H1 (cell line): ENCODE measurements around the gene MAPK4. TPM values are rescaled to one million over a fixed set of nuclear protein-coding genes. Genes with fewer than 3 reads are reported as not detected.

Experiments used
- CTCF ChIA-PET: fragments of 300-600 bp; sonication (Branson Sonifier 250); formaldehyde crosslinking; loops from one replicate; lab custom pipeline; 2021; ENCODE audit not compliant: partially characterized antibody; lab: Charles Lee
- POLR2A ChIA-PET: fragments of 300-600 bp; sonication (Branson Sonifier 250); formaldehyde crosslinking; loops from one replicate; lab custom pipeline; 2021; ENCODE audit warnings: inconsistent platforms; ENCODE audit not compliant: partially characterized antibody; lab: Charles Lee
- DNase-seq, 2 experiments: peaks; one replicate each; pipeline versions ENCODE4 v3.0.0 to v3.0.0-alpha.2; 2010 to 2022; ENCODE audit warnings: low spot score in 2 of 2, low read depth in 1 of 2, mixed read lengths in 1 of 2
- FAIRE-seq: peaks from 2 replicates; lab custom pipeline; 2011; peaks lifted over from hg19 to GRCh38; lab: Jason Lieb, UNC
- H2AFZ ChIP-seq: 2 replicates; pipeline ENCODE4 v1.8.1; 2012; ENCODE audit warnings: low read length, inconsistent platforms
- H2AK5ac ChIP-seq: 2 replicates; pipeline ENCODE4 v1.6.1; 2013; ENCODE audit warnings: low read depth, low read length
- H2BK120ac ChIP-seq: replicated peaks from 2 replicates; pipeline ENCODE3; 2013; ENCODE audit warnings: low read depth, low read length, inconsistent platforms
- H2BK12ac ChIP-seq: 2 replicates; pipeline ENCODE4 v1.6.1; 2013; ENCODE audit warnings: low read depth, low read length
- H2BK15ac ChIP-seq: 2 replicates; pipeline ENCODE4 v1.6.1; 2013; ENCODE audit warnings: low read length
- H2BK20ac ChIP-seq: 2 replicates; pipeline ENCODE4 v1.6.1; 2013; ENCODE audit warnings: low read length
- H2BK5ac ChIP-seq: 2 replicates; pipeline ENCODE4 v1.6.1; 2013; ENCODE audit warnings: low read depth, low read length
- H3K14ac ChIP-seq: 2 replicates; pipeline ENCODE4 v1.6.1; 2013; ENCODE audit warnings: inconsistent platforms; ENCODE audit not compliant: insufficient read length
- H3K18ac ChIP-seq: 2 replicates; pipeline ENCODE4 v1.6.1; 2013; ENCODE audit warnings: low read length; ENCODE audit errors: extremely low read depth
- H3K23ac ChIP-seq: 2 replicates; pipeline ENCODE4 v1.6.1; 2013; ENCODE audit warnings: inconsistent platforms; ENCODE audit not compliant: insufficient read length
- H3K23me2 ChIP-seq: 2 replicates; pipeline ENCODE4 v1.6.1; 2013; ENCODE audit warnings: low read depth, low read length
- H3K27ac ChIP-seq: 2 replicates; pipeline ENCODE4 v1.6.1; 2011; ENCODE audit warnings: low read depth, low read length, inconsistent platforms
- H3K27me3 ChIP-seq, 4 experiments: replicated peaks in 1 of 4; 1 replicate in 1 of 4; 2 replicates in 3 of 4; pipeline versions ENCODE4 v1.6.1 to v1.8.1; 2011 to 2013; ENCODE audit warnings: low read length in 3 of 4, mild to moderate bottlenecking in 3 of 4, inconsistent platforms in 2 of 4, mixed read lengths in 2 of 4, moderate library complexity in 1 of 4; ENCODE audit not compliant: control insufficient read depth in 3 of 4, insufficient read depth in 3 of 4; ENCODE audit errors: extremely low read depth in 1 of 4
- H3K36me3 ChIP-seq, 4 experiments: 2 replicates each; pipeline versions ENCODE4 v1.6.1 to v1.8.1; 2011 to 2013; ENCODE audit warnings: mild to moderate bottlenecking in 4 of 4, low read length in 3 of 4, moderate library complexity in 2 of 4, control low read depth in 1 of 4, inconsistent platforms in 1 of 4; ENCODE audit not compliant: insufficient read depth in 4 of 4, control insufficient read depth in 2 of 4
- H3K4ac ChIP-seq: replicated peaks from 2 replicates; pipeline ENCODE3; 2013; ENCODE audit warnings: low read length, low read depth, mixed read lengths, inconsistent platforms; ENCODE audit not compliant: insufficient read length
- H3K4me1 ChIP-seq, 4 experiments: replicated peaks in 1 of 4; 1 replicate in 1 of 4; 2 replicates in 3 of 4; pipeline versions ENCODE4 v1.6.1 to v1.8.1; 2011 to 2013; ENCODE audit warnings: low read length in 3 of 4, inconsistent platforms in 2 of 4, mixed read lengths in 1 of 4; ENCODE audit not compliant: insufficient read depth in 4 of 4, control insufficient read depth in 3 of 4
- H3K4me2 ChIP-seq, 2 experiments: 2 replicates each; pipeline versions ENCODE4 v1.6.1 to v1.8.1; 2011 to 2013; ENCODE audit warnings: low read depth in 2 of 2, low read length in 2 of 2, control low read depth in 1 of 2, inconsistent platforms in 1 of 2, mild to moderate bottlenecking in 1 of 2; ENCODE audit not compliant: insufficient read depth in 1 of 2
- H3K4me3 ChIP-seq, 4 experiments: fragments of 200-600, 300-600 bp in 1 of 4; sonication (generic), shearing (Covaris generic), sonication (Bioruptor Twin) in 1 of 4; 2 replicates each; pipeline versions ENCODE4 v1.5.1 to v1.8.1; 2011 to 2016; ENCODE audit warnings: low read length in 4 of 4, low read depth in 3 of 4, control low read depth in 2 of 4, inconsistent platforms in 2 of 4, mild to moderate bottlenecking in 2 of 4, mixed read lengths in 1 of 4, moderate library complexity in 1 of 4; ENCODE audit not compliant: insufficient read depth in 2 of 4; ENCODE audit errors: extremely low read depth in 1 of 4
- H3K56ac ChIP-seq: replicated peaks from 2 replicates; pipeline ENCODE3; 2013; ENCODE audit warnings: low read depth, mild to moderate bottlenecking, mixed read lengths, low read length, inconsistent platforms; ENCODE audit not compliant: insufficient read length
- H3K79me1 ChIP-seq: 2 replicates; pipeline ENCODE4 v1.6.1; 2013; ENCODE audit warnings: low read depth, low read length, control low read depth
- H3K79me2 ChIP-seq, 2 experiments: 2 replicates each; pipeline versions ENCODE4 v1.6.1 to v1.8.1; 2012 to 2013; ENCODE audit warnings: low read length in 2 of 2, mild to moderate bottlenecking in 2 of 2, inconsistent platforms in 1 of 2; ENCODE audit not compliant: insufficient read depth in 2 of 2, control insufficient read depth in 1 of 2
- H3K9ac ChIP-seq, 4 experiments: replicated peaks in 1 of 4; 1 replicate in 1 of 4; 2 replicates in 3 of 4; pipeline versions ENCODE4 v1.6.1 to v1.8.1; 2011 to 2013; ENCODE audit warnings: low read depth in 3 of 4, low read length in 3 of 4, control low read depth in 2 of 4, mild to moderate bottlenecking in 2 of 4, moderate library complexity in 2 of 4, inconsistent platforms in 1 of 4; ENCODE audit errors: extremely low read depth in 1 of 4
- H3K9me3 ChIP-seq, 2 experiments: 2 replicates each; pipeline versions ENCODE4 v1.6.1 to v1.8.1; 2012 to 2013; ENCODE audit warnings: mild to moderate bottlenecking in 2 of 2, moderate library complexity in 2 of 2, control low read depth in 1 of 2, inconsistent platforms in 1 of 2, low read depth in 1 of 2, low read length in 1 of 2, mixed read lengths in 1 of 2; ENCODE audit not compliant: insufficient read depth in 2 of 2
- H4K20me1 ChIP-seq, 2 experiments: replicated peaks in 1 of 2; 2 replicates each; pipeline versions ENCODE3 to v1.8.1; 2011 to 2013; ENCODE audit warnings: inconsistent platforms in 2 of 2, low read length in 2 of 2, mild to moderate bottlenecking in 1 of 2; ENCODE audit not compliant: insufficient read depth in 2 of 2, control insufficient read depth in 1 of 2
- H4K5ac ChIP-seq: 2 replicates; pipeline ENCODE4 v1.6.1; 2013; ENCODE audit warnings: low read length, low read depth, mixed read lengths, inconsistent platforms; ENCODE audit not compliant: insufficient read length
- H4K8ac ChIP-seq: 2 replicates; pipeline ENCODE4 v1.8.0; 2013; ENCODE audit warnings: mild to moderate bottlenecking, moderate library complexity, low read length, inconsistent platforms; ENCODE audit not compliant: insufficient read depth; ENCODE audit errors: extremely low read depth
- H4K91ac ChIP-seq: replicated peaks from 2 replicates; pipeline ENCODE3; 2013; ENCODE audit warnings: low read length, mixed read lengths, inconsistent platforms; ENCODE audit not compliant: insufficient read length
- BRCA1 ChIP-seq: IDR thresholded peaks from 2 replicates; pipeline ENCODE4 v1.6.1; 2012; ENCODE audit warnings: low read depth, low read length, improper control_type of control experiment
- GTF2F1 ChIP-seq: IDR thresholded peaks from 2 replicates; pipeline ENCODE4 v1.6.1; 2012; ENCODE audit warnings: low read depth, low read length, improper control_type of control experiment, borderline replicate concordance
- JUN ChIP-seq: IDR thresholded peaks from 2 replicates; pipeline ENCODE4 v1.6.1; 2011; ENCODE audit warnings: low read depth, mild to moderate bottlenecking, improper control_type of control experiment, low read length
- NRF1 ChIP-seq: IDR thresholded peaks from 2 replicates; pipeline ENCODE4 v1.6.1; 2011; ENCODE audit warnings: mild to moderate bottlenecking, low read depth, low read length, improper control_type of control experiment
- SIRT6 ChIP-seq: IDR thresholded peaks from one replicate; pipeline ENCODE4 v1.7.1; 2012; ENCODE audit warnings: low read length, inconsistent platforms
- SUZ12 ChIP-seq: fragments of 200-600 bp; sonication (generic); IDR thresholded peaks from 2 replicates; pipeline ENCODE4 v1.6.1; 2012; ENCODE audit warnings: mild to moderate bottlenecking, inconsistent platforms, low read length, moderate library complexity, mixed read lengths
- TCF12 ChIP-seq: IDR thresholded peaks from 2 replicates; pipeline ENCODE4 v1.6.1; 2011; ENCODE audit warnings: low read depth, mild to moderate bottlenecking, low read length
- WGBS, 2 experiments: shearing (Covaris generic) in 1 of 2; methylation state at CpG; one replicate each; pipeline versions ENCODE4 v1.1.6 to v1.1.7; 2013 to 2015; ENCODE audit warnings: low lambda C conversion rate in 2 of 2, mixed read lengths in 2 of 2, inconsistent platforms in 1 of 2, low coverage in 1 of 2, missing lambda C conversion rate in 1 of 2; ENCODE audit not compliant: insufficient replicate concordance in 2 of 2, insufficient coverage in 1 of 2, insufficient read length in 1 of 2; ENCODE audit errors: extremely low coverage in 1 of 2, missing lambda C conversion rate in 1 of 2; 5-methylcytosine and 5-hydroxymethylcytosine counted together
- polyA plus RNA-seq, 7 experiments: library from polyadenylated mRNA; depleted of rRNA in 3 of 7; stranded (reverse) in 5 of 7; unstranded in 2 of 7; fragments of >200 nt in 5 of 7; fragments of 200-250 nt in 2 of 7; gene quantifications; 1 replicate in 5 of 7; 2 replicates in 1 of 7; 4 replicates in 1 of 7; pipeline versions ENCODE4 v1.2.1 to v1.2.3, GENCODE V29; 2011 to 2013; ENCODE audit warnings: missing spikeins in 2 of 7, mixed read lengths in 2 of 7
- total RNA-seq: library from RNA; stranded (reverse); fragmentation: NEBNext Ultra II Directional; extraction: Animal tissue kit (Norgen Biotek cat#: 25700); gene quantifications from 2 replicates; pipeline ENCODE4 v1.2.1, GENCODE V29; 2021

MAPK4 gene
- total and polyA plus RNA-seq, 2 of the 8 experiments (the other 6 are each of a cell fraction or from before 2014, with no cell fraction given) = 3.2 to 3.7 TPM

DNA sequence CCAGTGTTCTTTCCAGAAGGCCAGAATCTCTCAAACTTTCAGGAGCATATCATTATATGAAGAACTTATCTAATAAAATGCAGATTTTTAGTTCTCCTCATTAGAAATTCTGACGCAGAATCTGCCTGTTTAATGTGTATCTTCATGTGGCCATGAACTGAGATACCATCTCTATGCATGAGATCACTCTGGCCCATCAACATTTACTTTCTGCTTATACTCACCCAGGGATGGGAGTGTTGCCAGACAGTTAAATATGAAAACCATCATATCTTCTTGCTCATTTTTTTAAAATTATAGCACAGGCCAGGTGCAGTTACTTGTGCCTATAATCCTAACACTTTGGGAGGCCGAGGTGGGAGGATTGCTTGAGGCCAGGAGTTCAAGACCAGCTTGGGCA is 60.4 kb downstream of the MAPK4 start:
- Histone ChIP-seq H3K9ac (no peak overlapping the region), H3K4me1 (no peaks in the 10 kb centered on the region), H3K4me2 (no peak overlapping the region), H4K20me1 (no peaks in the 10 kb centered on the region), H4K8ac (no peak overlapping the region), H2AFZ (no peak overlapping the region), H2BK20ac (no peak overlapping the region), H2BK5ac (no peak overlapping the region), H2AK5ac (no peak overlapping the region), H3K36me3 (no peaks in the 10 kb centered on the region), H2BK120ac (no peak overlapping the region), H3K56ac (no peak overlapping the region), H3K79me2 (no peaks in the 10 kb centered on the region), H3K4me3 (no peak overlapping the region), H4K91ac (no peak overlapping the region), H3K79me1 (no peaks in the 10 kb centered on the region), H2BK15ac (no peak overlapping the region), H2BK12ac (no peak overlapping the region), H3K27ac (no peak overlapping the region), H4K5ac (no peak overlapping the region), H3K23ac (no peak overlapping the region), H3K23me2 (no peaks in the 10 kb centered on the region), H3K4ac (no peak overlapping the region), H3K14ac (no peak overlapping the region), H3K9me3 (no peaks in the 10 kb centered on the region), H3K27me3 (no peaks in the 10 kb centered on the region), H3K18ac (no peak overlapping the region)
- TF ChIP-seq TCF12 (no peak), BRCA1 (no peak), JUN (no peak), SIRT6 (no peak), NRF1 (no peak), GTF2F1 (no peak), SUZ12 (no peak)
- DNase-seq (no peak), FAIRE-seq (no peak)
- CTCF ChIA-PET = interaction anchor here (1.7 to 2.3 kb wide), 2 partner anchors 20 to 263 kb away, joined by 3 to 5 read pairs; no protein-coding TSS in a partner anchor
- POLR2A ChIA-PET = no interaction called here
- 88% methylated on average over 2 of the region's 2 CpGs; no CpG with 5 or more reads in 1 of the 2 experiments for WGBS, 2 experiments
